ENCODE measurements around the gene GPR141.

- TF ChIP-seq RNF2 (IDR thresholded peaks at IDR 0.05), result no peak
- TF ChIP-seq, protein P1, sequence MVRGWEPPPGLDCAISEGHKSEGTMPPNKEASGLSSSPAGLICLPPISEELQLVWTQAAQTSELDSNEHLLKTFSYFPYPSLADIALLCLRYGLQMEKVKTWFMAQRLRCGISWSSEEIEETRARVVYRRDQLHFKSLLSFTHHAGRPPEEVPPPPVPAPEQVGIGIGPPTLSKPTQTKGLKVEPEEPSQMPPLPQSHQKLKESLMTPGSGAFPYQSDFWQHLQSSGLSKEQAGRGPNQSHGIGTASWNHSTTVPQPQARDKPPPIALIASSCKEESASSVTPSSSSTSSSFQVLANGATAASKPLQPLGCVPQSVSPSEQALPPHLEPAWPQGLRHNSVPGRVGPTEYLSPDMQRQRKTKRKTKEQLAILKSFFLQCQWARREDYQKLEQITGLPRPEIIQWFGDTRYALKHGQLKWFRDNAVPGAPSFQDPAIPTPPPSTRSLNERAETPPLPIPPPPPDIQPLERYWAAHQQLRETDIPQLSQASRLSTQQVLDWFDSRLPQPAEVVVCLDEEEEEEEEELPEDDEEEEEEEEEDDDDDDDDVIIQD (CRISPR knock-in tag; IDR thresholded peaks at IDR 0.05), result no peak
These were observed 82.4 kb downstream of the GPR141 start for GRCh38 chr7:37765872-37766525.

Data from K562 (cell line).